ENCODE data around the gene TTC21B.

Gene TTC21B

GRCh38 chr2:165839610-165840009 is 114.0 kb downstream of the TTC21B start:
- TF ChIP-seq ZNF585B (tag by site-specific recombination; IDR thresholded peaks at IDR 0.05) = no peak
- no peak for TF ChIP-seq ZNF785 (tag by site-specific recombination; IDR thresholded peaks at IDR 0.05)
- TF ChIP-seq ZNF488 (tag by site-specific recombination; IDR thresholded peaks at IDR 0.05) = no peak
- TF ChIP-seq OSR2 (tag by site-specific recombination; IDR thresholded peaks at IDR 0.05) = no peak
- TF ChIP-seq ZXDB (tag by site-specific recombination; IDR thresholded peaks at IDR 0.05) = no peak
- TF ChIP-seq ZNF48 (tag by site-specific recombination; IDR thresholded peaks at IDR 0.05) = no peak
- no peak for TF ChIP-seq FEZF1 (tag by site-specific recombination; IDR thresholded peaks at IDR 0.05)
- no peak for TF ChIP-seq TRIM28 (IDR thresholded peaks at IDR 0.05; ENCODE audit: borderline replicate concordance, low read length)
- TF ChIP-seq ZEB2 (tag by site-specific recombination; IDR thresholded peaks at IDR 0.05) = no peak
- no peak for TF ChIP-seq ZNF274 (IDR thresholded peaks at IDR 0.05; ENCODE audit: low read length)
- no peak for TF ChIP-seq ZNF274 (tag by site-specific recombination; IDR thresholded peaks at IDR 0.05; ENCODE audit: borderline replicate concordance)
- no peak for TF ChIP-seq ZBTB6 (tag by site-specific recombination; IDR thresholded peaks at IDR 0.05)
- no peak for TF ChIP-seq ZNF560 (tag by site-specific recombination; IDR thresholded peaks at IDR 0.05; ENCODE audit: borderline replicate concordance)
- no peak for TF ChIP-seq ZNF16 (tag by site-specific recombination; IDR thresholded peaks at IDR 0.05; ENCODE audit: low read depth)
- TF ChIP-seq ZNF10 (tag by site-specific recombination; IDR thresholded peaks at IDR 0.05) = no peak
- no peak for TF ChIP-seq ZNF645 (tag by site-specific recombination; IDR thresholded peaks at IDR 0.05)
- TF ChIP-seq ZNF747 (tag by site-specific recombination; IDR thresholded peaks at IDR 0.05) = no peak
- no peak for TF ChIP-seq SETDB1 (IDR thresholded peaks at IDR 0.05; ENCODE audit: insufficient read length, low read length)
- TF ChIP-seq ZNF26 (tag by site-specific recombination; IDR thresholded peaks at IDR 0.05) = no peak
- ChIA-PET CTCF (interaction anchor here (0.7 kb wide), 1 partner anchor 22 kb away, joined by 4 read pairs; no protein-coding TSS in a partner anchor), POLR2A (no interaction called here)
- no peak overlapping the region for H3K4me3 ChIP-seq (ENCODE audit: low read depth, low read length)
- H3K9me3 ChIP-seq (ENCODE audit: control insufficient read depth, insufficient read depth, low read depth, low read length) = no peaks in the 10 kb centered on the region
- H3K27ac ChIP-seq (ENCODE audit: extremely low read depth, low read depth, low read length) = no peak overlapping the region
- H3K4me1 ChIP-seq (ENCODE audit: control insufficient read depth, insufficient read depth, low read length) = no peaks in the 10 kb centered on the region
- H3K36me3 ChIP-seq (ENCODE audit: control insufficient read depth in 2 of 2, insufficient read depth in 1 of 2, low read length in 2 of 2) = no peaks in the 10 kb centered on the region

GRCh38 chr2:165837122-165837521 is 116.5 kb downstream of the TTC21B start:
- Histone ChIP-seq H3K4me3 (ENCODE audit: low read depth, low read length) (no peak overlapping the region), H3K36me3 (ENCODE audit: control insufficient read depth in 2 of 2, insufficient read depth in 1 of 2, low read length in 2 of 2) (no peaks in the 10 kb centered on the region), H3K4me1 (ENCODE audit: control insufficient read depth, insufficient read depth, low read length) (no peaks in the 10 kb centered on the region), H3K9me3 (ENCODE audit: control insufficient read depth, insufficient read depth, low read depth, low read length) (no peaks in the 10 kb centered on the region), H3K27ac (ENCODE audit: extremely low read depth, low read depth, low read length) (no peak overlapping the region)
- ChIA-PET POLR2A (no interaction called here), CTCF (no interaction called here)
- TF ChIP-seq ZBTB11 (tag by site-specific recombination; conservative IDR thresholded peaks at IDR 0.05; ENCODE audit: low read depth) = no peak
- TF ChIP-seq SP3 (tag by site-specific recombination; IDR thresholded peaks at IDR 0.05) = no peak
- no peak for TF ChIP-seq ZNF747 (tag by site-specific recombination; IDR thresholded peaks at IDR 0.05)
- TF ChIP-seq ZNF645 (tag by site-specific recombination; IDR thresholded peaks at IDR 0.05) = no peak
- TF ChIP-seq ZNF830 (tag by site-specific recombination; IDR thresholded peaks at IDR 0.05; ENCODE audit: low read depth) = no peak
- TF ChIP-seq SALL2 (tag by site-specific recombination; IDR thresholded peaks at IDR 0.05; ENCODE audit: borderline replicate concordance) = no peak
